Measurements from ENCODE around the gene LRRC7. TPM values are rescaled to one million over a fixed set of nuclear protein-coding genes. Genes with fewer than 3 reads are reported as not detected.

The LRRC7 gene
- total and polyA plus RNA-seq, 2 experiments from 2014 or later: 0.99 to 1.8 TPM

DNA sequence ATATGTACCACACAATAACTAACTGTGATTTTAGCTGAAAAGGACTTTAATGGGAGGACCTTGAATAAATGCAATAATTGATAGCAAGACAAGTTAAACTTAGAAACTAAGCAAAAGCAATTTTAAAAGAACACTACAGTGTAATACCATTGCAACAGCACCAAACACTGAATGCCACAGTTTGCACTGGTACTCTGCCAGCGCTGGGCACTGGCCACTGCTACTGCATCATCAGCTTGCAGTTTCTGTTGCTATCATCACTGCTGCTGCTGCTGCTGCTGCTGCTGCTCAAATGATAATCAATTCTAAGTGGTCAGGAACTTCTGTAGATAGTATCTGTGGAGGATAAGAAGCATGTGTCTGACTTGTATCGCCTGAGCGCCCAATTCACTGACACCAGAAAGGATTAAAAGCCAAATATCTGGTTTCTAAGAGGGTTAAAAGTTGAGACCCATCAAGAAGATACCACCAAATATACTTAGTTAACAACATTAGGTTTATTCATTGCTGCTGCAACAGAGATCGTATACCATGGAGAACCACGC lies 330.8 kb downstream of the LRRC7 start:
- Histone ChIP-seq H3K79me2 (no peaks in the 10 kb centered on the region), H3K4me1 (ENCODE audit: insufficient read depth) (no peaks in the 10 kb centered on the region), H3K9me3 (ENCODE audit: low read depth) (no peaks in the 10 kb centered on the region), H4K20me1 (ENCODE audit: insufficient read depth, poor library complexity, severe bottlenecking) (no peaks in the 10 kb centered on the region), H3K4me2 (no peak overlapping the region), H2AFZ (no peak overlapping the region), H3K36me3 (replicated peaks; ENCODE audit: insufficient read depth, low read depth) (no peaks in the 10 kb centered on the region), H3K9me2 (replicated peaks; ENCODE audit: insufficient read depth) (no peaks in the 10 kb centered on the region), H3K4me3 (no peak overlapping the region), H3K27ac (no peak overlapping the region), H3K27me3 (no peaks in the 10 kb centered on the region)
- TF ChIP-seq EZH2phosphoT487 (IDR thresholded peaks at IDR 0.05; ENCODE audit: low read depth, severe bottlenecking, unreplicated experiment): no peak
- TF ChIP-seq EZH2 (IDR thresholded peaks at IDR 0.05; ENCODE audit: borderline replicate concordance): no peak
- TF ChIP-seq, protein P1, sequence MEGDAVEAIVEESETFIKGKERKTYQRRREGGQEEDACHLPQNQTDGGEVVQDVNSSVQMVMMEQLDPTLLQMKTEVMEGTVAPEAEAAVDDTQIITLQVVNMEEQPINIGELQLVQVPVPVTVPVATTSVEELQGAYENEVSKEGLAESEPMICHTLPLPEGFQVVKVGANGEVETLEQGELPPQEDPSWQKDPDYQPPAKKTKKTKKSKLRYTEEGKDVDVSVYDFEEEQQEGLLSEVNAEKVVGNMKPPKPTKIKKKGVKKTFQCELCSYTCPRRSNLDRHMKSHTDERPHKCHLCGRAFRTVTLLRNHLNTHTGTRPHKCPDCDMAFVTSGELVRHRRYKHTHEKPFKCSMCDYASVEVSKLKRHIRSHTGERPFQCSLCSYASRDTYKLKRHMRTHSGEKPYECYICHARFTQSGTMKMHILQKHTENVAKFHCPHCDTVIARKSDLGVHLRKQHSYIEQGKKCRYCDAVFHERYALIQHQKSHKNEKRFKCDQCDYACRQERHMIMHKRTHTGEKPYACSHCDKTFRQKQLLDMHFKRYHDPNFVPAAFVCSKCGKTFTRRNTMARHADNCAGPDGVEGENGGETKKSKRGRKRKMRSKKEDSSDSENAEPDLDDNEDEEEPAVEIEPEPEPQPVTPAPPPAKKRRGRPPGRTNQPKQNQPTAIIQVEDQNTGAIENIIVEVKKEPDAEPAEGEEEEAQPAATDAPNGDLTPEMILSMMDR (IDR thresholded peaks at IDR 0.05; ENCODE audit: poor library complexity): no peak
- no peak for DNase-seq (ENCODE audit: low spot score)
- 88% methylated on average over 5 of the region's 5 CpGs for WGBS (ENCODE audit: low lambda C conversion rate, missing lambda C conversion rate)

DNA sequence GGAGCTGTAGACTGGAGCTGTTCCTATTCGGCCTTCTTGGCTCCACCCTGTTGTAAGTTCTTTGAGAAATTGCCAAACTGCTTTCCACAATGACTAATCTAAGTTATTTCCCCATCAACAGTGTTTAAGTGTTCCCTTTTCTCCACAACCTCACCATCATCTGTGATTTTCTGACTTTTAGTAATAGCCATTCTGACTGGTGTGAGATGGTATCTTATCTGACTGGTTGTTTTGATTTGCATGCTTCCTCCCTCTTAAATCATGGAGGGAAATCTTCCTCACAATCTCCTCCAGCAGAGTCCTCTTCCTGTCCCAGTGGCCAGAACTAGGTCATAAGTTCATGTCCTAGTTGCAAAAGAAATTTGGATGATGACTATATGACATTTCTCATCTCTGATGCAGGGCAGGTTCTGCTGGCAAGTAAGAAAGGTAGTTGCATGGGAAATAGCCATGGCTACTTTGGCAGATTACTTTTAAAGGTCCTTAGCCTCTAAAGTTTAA lies 343.6 kb downstream of the LRRC7 start:
- no peak overlapping the region for H3K27ac ChIP-seq
- TF ChIP-seq EZH2 (IDR thresholded peaks at IDR 0.05; ENCODE audit: borderline replicate concordance): no peak
- TF ChIP-seq EZH2phosphoT487 (IDR thresholded peaks at IDR 0.05; ENCODE audit: low read depth, severe bottlenecking, unreplicated experiment): no peak
- TF ChIP-seq, protein P1 (IDR thresholded peaks at IDR 0.05; ENCODE audit: poor library complexity): no peak

DNA sequence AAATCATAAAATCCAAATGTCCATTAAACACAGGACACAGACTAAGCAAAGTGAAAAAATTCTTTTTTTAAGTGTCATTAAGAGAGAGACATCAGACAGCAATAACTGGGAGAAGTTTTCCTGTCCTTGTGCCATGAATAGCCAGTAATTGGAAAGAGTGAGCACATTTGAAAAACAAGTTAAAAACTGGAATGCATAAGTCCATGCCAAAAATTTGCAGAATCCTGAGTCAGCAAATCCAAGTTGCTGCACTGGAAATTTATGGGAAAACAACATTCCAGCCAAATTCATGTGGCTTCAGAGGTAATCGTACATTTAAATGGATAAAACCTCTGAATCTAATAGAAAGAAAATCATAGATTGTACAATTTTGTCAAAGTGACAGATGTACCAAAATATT lies 346.3 kb downstream of the LRRC7 start:
- Histone ChIP-seq H3K4me3 (no peak overlapping the region), H3K79me2 (no peaks in the 10 kb centered on the region), H3K4me1 (ENCODE audit: insufficient read depth) (peaks cover 5% of the 10 kb centered on the region), H3K4me2 (no peak overlapping the region), H3K36me3 (replicated peaks; ENCODE audit: insufficient read depth, low read depth) (no peaks in the 10 kb centered on the region), H3K27me3 (no peaks in the 10 kb centered on the region), H4K20me1 (ENCODE audit: insufficient read depth, poor library complexity, severe bottlenecking) (no peaks in the 10 kb centered on the region), H3K9me2 (replicated peaks; ENCODE audit: insufficient read depth) (no peaks in the 10 kb centered on the region), H2AFZ (no peak overlapping the region), H3K9me3 (ENCODE audit: low read depth) (no peaks in the 10 kb centered on the region), H3K27ac (peak overlapping the region; percentile 8)
- WGBS (ENCODE audit: low lambda C conversion rate, missing lambda C conversion rate): 40% methylated on average over 1 of the region's 1 CpG
- TF ChIP-seq EZH2phosphoT487 (IDR thresholded peaks at IDR 0.05; ENCODE audit: low read depth, severe bottlenecking, unreplicated experiment) (no peak), EZH2 (IDR thresholded peaks at IDR 0.05; ENCODE audit: borderline replicate concordance) (no peak)
- TF ChIP-seq, protein P1 (IDR thresholded peaks at IDR 0.05; ENCODE audit: poor library complexity): no peak
- peak; percentile 12 for DNase-seq (ENCODE audit: low spot score)

More for the DNA sequence above, 343.6 kb downstream of the LRRC7 start:
- Histone ChIP-seq H3K9me3 (ENCODE audit: low read depth) (no peaks in the 10 kb centered on the region), H4K20me1 (ENCODE audit: insufficient read depth, poor library complexity, severe bottlenecking) (no peaks in the 10 kb centered on the region), H3K4me3 (no peak overlapping the region), H3K36me3 (replicated peaks; ENCODE audit: insufficient read depth, low read depth) (no peaks in the 10 kb centered on the region), H3K9me2 (replicated peaks; ENCODE audit: insufficient read depth) (no peaks in the 10 kb centered on the region), H2AFZ (no peak overlapping the region), H3K4me2 (no peak overlapping the region), H3K27me3 (no peaks in the 10 kb centered on the region), H3K4me1 (ENCODE audit: insufficient read depth) (peaks cover 5% of the 10 kb centered on the region), H3K79me2 (no peaks in the 10 kb centered on the region)
- no peak for DNase-seq (ENCODE audit: low spot score)
- 68% methylated on average over 1 of the region's 1 CpG for WGBS (ENCODE audit: low lambda C conversion rate, missing lambda C conversion rate)
